ENCODE measurements around the gene MVP. TPM values are rescaled to one million over a fixed set of nuclear protein-coding genes. Genes with fewer than 3 reads are reported as not detected.

MVP gene
- total and polyA plus RNA-seq, 7 donors: 62.3 to 368 (median 94.5) TPM

DNA sequence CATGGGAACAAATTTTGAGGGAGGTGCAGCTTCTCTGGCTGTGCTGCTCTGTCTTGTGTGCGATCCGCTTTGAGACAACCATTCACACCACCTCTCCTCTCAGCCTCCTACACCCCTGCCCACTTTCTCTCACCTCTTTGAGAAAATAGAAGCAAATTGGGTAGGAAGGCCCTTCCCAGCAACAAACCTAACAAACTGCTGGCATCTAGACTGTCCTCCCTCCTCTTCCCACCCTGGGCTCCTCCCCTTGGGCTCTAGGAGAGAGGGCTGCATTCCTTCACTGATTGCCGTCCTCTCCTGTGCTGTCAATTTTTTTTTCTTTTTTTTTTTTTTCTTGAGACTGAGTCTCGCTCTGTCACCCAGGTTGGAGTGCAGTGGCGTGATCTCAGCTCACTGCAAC, 29.2 kb downstream of the MVP start:
- 81 to 89% methylated on average over 5 of the region's 5 CpGs for WGBS, 2 donors
- Histone ChIP-seq H3K36me3 (peaks cover 6 to 39% (median 25%) of the 10 kb centered on the region in 4 donors), H3K9me3 (no peaks in the 10 kb centered on the region), H3K27me3 (no peaks in the 10 kb centered on the region), H3K4me1 (peaks cover 0 to 16% (median 1%) of the 10 kb centered on the region in 4 donors), H3K4me3 (no peak overlapping the region), H3K27ac (peak overlapping the region in 2 of 4 donors; percentile 9 to 29)
- intact Hi-C loops (cut with DNase I): loop anchor here (2.0 to 10.0 kb wide), 3 partner anchors 29 to 151 kb away; partner anchors contain the start of gene MVP
- no peak for TF ChIP-seq POLR2AphosphoS5 (IDR thresholded peaks at IDR 0.05)
- TF ChIP-seq POLR2A (IDR thresholded peaks at IDR 0.05): no peak
- TF ChIP-seq EP300 (IDR thresholded peaks at IDR 0.05): no peak
- no peak for TF ChIP-seq CTCF (IDR thresholded peaks at IDR 0.05)
- DNase-seq: no peak

GRCh38 chr16:29850998-29851397, 30.7 kb downstream of the MVP start:
- 83 to 89% methylated on average over 3 of the region's 3 CpGs for WGBS, 2 donors
- Histone ChIP-seq H3K27me3 (no peaks in the 10 kb centered on the region), H3K4me3 (no peak overlapping the region), H3K27ac (no peak overlapping the region), H3K9me3 (no peaks in the 10 kb centered on the region), H3K4me1 (peaks cover 0 to 16% (median 1%) of the 10 kb centered on the region in 4 donors), H3K36me3 (peaks cover 6 to 24% (median 19%) of the 10 kb centered on the region in 4 donors)
- intact Hi-C loops (cut with DNase I): no loop called here
- no peak for TF ChIP-seq POLR2A (IDR thresholded peaks at IDR 0.05)
- no peak for TF ChIP-seq CTCF (IDR thresholded peaks at IDR 0.05)
- no peak for TF ChIP-seq EP300 (IDR thresholded peaks at IDR 0.05)
- no peak for TF ChIP-seq POLR2AphosphoS5 (IDR thresholded peaks at IDR 0.05)
- DNase-seq: no peak

DNA sequence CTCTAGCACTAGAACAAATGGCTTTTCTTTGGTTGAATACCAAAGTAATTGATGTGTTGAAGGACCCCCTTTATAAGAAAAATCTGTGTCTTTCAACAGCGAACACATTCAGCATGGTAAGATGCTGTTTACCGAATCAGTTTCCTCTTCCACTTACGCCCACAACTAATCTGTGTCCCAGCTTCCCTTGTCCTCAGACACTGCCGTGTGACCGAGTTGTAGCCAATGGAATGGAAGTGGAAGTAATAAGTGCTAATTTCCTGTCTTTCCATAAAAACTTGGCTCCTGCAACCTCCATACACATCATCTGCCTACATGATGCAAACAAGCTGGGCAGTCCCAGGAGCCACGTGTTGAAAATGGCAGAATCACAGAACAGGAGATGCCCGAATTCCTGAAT, 32.4 kb downstream of the MVP start:
- Histone ChIP-seq H3K27me3 (no peaks in the 10 kb centered on the region), H3K36me3 (peaks cover 2 to 8% (median 3%) of the 10 kb centered on the region in 4 donors), H3K4me3 (no peak overlapping the region), H3K4me1 (peaks cover 0 to 30% (median 8%) of the 10 kb centered on the region in 4 donors), H3K27ac (peak overlapping the region; percentile 15 to 47 (median 26)), H3K9me3 (no peaks in the 10 kb centered on the region)
- 54 to 66% methylated on average over 7 of the region's 7 CpGs for WGBS, 2 donors
- intact Hi-C loops (cut with DNase I): no loop called here
- DNase-seq: peak; percentile 76
- peak in 3 of 4 donors; percentile 51 to 59 (median 57) for TF ChIP-seq POLR2AphosphoS5 (IDR thresholded peaks at IDR 0.05)
- TF ChIP-seq EP300 (IDR thresholded peaks at IDR 0.05): no peak

DNA sequence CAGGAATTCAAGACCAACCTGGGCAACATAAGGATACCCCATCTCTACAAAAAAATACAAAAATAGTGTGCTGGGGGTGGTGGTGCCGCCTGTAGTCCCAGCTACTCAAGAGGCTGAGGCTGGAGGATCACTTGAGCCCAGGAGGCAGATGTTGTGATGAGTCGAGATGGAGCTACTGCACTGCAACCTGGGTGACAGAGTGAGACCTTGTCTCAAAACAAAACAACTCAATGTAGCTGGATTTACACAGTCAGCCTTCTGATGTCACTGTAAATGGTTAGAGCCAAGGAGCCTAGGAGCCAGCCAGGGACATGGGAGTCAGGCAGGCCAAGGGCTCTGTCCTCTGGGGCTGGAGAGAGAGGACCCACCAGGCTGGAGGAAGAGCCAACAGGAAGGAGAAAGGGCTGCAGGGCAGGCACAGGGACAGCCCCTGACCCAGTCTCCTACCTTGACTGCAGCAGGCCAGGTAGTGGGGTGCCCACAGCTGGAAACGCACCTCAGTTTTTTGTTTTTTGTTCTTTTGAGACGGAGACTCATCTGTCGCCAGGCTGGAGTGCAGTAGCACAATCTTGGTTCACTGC, 34.3 kb downstream of the MVP start:
- no peak for DNase-seq
- Histone ChIP-seq H3K27me3 (no peaks in the 10 kb centered on the region), H3K4me3 (no peak overlapping the region), H3K27ac (no peak overlapping the region), H3K36me3 (peaks cover 7 to 15% (median 9%) of the 10 kb centered on the region in 4 donors), H3K9me3 (no peaks in the 10 kb centered on the region), H3K4me1 (peaks cover 0 to 24% (median 7%) of the 10 kb centered on the region in 4 donors)
- intact Hi-C loops (cut with DNase I): loop anchor here (5.0 kb wide), 1 partner anchor 168 kb away; the partner anchor contains the start of gene C16orf92
- TF ChIP-seq CTCF (IDR thresholded peaks at IDR 0.05) (no peak), EP300 (IDR thresholded peaks at IDR 0.05) (no peak), POLR2AphosphoS5 (IDR thresholded peaks at IDR 0.05) (no peak)
- 88 to 90% methylated on average over 5 of the region's 5 CpGs for WGBS, 2 donors

DNA sequence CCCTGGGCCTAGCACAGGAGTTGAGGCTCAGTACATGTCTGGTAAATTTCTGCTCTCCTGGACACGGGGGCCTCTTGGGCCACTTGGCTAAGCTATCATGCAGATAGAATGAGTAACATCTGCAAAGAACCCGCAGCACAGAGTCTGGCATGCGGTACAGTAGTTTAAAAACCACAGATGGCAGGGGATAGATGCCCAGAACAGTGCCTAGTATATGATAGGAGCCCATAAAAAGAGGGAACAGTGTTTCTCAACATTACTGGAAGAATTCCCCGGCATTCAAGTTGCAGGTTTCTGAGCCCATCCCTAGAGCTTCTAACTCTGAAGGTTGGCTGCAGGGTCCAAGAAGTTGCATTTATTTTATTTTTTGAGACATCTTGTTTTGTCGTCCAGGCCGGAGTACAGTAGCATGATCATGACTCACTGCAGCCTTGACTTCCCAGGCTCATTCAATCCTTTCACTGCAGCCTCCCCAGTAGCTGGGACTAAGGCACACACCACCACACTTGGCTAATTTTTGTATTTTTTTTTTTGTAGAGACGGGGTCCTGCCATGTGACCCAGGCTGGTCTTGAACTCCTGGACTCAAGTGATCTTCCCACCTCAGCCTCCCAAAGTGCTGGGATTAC, 37.0 kb downstream of the MVP start:
- 85 to 86% methylated on average over 7 of the region's 7 CpGs for WGBS, 2 donors
- no peak for DNase-seq
- H3K27ac ChIP-seq: peak overlapping the region in 2 of 4 donors; percentile 62 to 63
- H3K4me3 ChIP-seq: no peak overlapping the region
- no peaks in the 10 kb centered on the region for H3K9me3 ChIP-seq
- peaks cover 7 to 34% (median 24%) of the 10 kb centered on the region in 4 donors for H3K36me3 ChIP-seq
- intact Hi-C loops (cut with DNase I): loop anchor here (5.0 kb wide), 1 partner anchor 165 kb away; the partner anchor contains the start of gene C16orf92
- no peak for TF ChIP-seq POLR2AphosphoS5 (IDR thresholded peaks at IDR 0.05)
- TF ChIP-seq EP300 (IDR thresholded peaks at IDR 0.05): no peak
- no peak for TF ChIP-seq POLR2A (IDR thresholded peaks at IDR 0.05)
- no peak for TF ChIP-seq CTCF (IDR thresholded peaks at IDR 0.05)
- no peaks in the 10 kb centered on the region for H3K27me3 ChIP-seq
- peaks cover 0 to 37% (median 22%) of the 10 kb centered on the region in 4 donors for H3K4me1 ChIP-seq

Measured in sigmoid colon (tissue), 7 donors.